GM19025 (cell line): ENCODE data around the gene RDX.
A peak's percentile ranks its signal among the peaks of the same experiment; 100 is the strongest.

ENCODE experiments used
- ATAC-seq: cut with Tn5 transposase; IDR thresholded peaks from one replicate; pipeline ENCODE4 v1.9.1; 2021; ENCODE audit warnings: mild to moderate bottlenecking, low read depth, moderate library complexity; ENCODE audit not compliant: unreplicated experiment

The RDX gene

GRCh38 chr11:110296226-110297075 is at the start of gene RDX:
Gene RDX (minus strand): TSS chr11:110296614. CDS start chr11:110279692, 16,922 bp downstream.
- peak; percentile 67 for ATAC-seq

GRCh38 chr11:110345743-110346142 is 49.3 kb upstream of the RDX start:
- no peak for ATAC-seq

GRCh38 chr11:110340436-110340835 is 44.0 kb upstream of the RDX start:
- ATAC-seq, result no peak

GRCh38 chr11:110339456-110340250 is 43.2 kb upstream of the RDX start:
- no peak for ATAC-seq

DNA sequence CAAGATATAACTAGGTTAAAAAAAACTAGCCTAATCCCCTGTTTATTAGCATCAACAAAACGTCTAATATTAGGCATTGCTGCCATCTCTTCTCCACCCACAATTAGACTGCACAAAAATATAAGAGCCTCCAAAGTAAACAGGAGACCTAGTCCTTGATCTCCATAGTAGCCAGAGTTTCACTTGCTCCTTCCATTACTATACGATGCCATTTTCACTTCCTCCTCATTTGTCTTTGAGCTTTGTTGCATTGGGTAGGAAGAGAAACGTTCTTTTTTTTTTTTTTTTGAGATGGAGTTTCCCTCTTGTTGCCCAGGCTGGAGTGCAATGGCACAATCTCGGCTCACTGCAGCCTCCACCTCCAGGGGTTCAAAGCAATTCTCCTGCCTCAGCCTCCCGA is 42.3 kb upstream of the RDX start:
- ATAC-seq, result no peak

- ATAC-seq, result no peak
Observed at GRCh38 chr11:110337570-110338193, 41.3 kb upstream of the RDX start.

- ATAC-seq, result no peak
Observed at GRCh38 chr11:110336054-110336453, 39.6 kb upstream of the RDX start.

DNA sequence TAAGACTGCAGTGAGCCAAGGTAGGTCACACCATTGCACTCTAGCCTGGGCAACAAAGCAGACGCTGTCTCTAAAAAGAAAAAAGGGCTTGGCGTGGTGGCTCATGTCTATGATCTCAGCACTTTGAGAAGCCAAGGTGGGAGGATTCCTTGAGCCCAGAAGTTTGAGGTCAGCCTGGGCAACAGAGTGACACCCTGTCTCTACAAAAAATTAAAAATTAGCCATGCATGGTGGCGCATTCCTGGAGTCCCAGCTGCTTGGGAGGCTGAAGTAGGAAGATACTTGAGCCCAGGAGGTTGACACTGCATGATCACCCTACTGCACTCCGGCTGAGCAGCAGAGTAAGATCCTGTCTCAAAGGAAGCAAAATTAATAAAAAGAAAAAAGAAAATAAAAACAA is 38.9 kb upstream of the RDX start:
- no peak for ATAC-seq

DNA sequence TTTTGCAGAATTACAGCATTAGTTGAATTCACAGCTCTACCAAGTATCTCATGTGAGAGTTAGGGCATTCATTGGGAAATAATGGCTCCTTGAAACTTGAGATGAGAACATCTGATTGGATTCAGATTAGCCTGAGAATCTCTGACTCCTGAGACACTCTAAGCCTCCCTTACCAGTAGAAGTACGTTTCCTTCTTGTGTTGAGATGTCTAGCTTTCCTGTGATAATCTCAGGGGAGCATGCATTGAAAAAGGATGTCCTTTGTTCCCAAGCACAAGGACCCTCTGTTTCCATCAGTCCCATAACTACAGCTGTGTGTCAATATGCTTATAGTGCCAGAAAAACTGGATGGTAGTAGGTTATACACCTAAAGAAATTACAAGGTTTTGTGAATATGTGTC is 35.2 kb upstream of the RDX start:
- ATAC-seq, result no peak

GRCh38 chr11:110329445-110329844 is 33.0 kb upstream of the RDX start:
- no peak for ATAC-seq

DNA sequence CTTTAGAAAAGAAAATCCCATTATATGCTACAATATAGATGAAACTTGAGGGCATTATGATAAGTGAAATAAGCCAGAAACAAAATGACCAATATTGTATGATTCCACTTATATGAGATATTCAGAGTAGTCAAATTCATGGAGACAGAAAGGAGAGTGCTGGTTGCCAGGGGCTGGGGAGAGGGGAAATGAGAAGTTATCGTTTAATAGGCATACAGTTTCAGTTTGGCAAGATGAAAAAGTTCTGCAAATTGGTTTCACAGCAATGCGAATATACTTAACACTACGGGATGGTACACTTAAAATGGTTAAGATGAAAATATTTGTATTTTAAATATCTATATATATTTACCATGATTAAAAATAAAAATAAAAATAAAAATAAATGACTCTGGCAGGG is 31.1 kb upstream of the RDX start:
- no peak for ATAC-seq

- no peak for ATAC-seq
Observed at GRCh38 chr11:110323786-110324185, 27.4 kb upstream of the RDX start.

DNA sequence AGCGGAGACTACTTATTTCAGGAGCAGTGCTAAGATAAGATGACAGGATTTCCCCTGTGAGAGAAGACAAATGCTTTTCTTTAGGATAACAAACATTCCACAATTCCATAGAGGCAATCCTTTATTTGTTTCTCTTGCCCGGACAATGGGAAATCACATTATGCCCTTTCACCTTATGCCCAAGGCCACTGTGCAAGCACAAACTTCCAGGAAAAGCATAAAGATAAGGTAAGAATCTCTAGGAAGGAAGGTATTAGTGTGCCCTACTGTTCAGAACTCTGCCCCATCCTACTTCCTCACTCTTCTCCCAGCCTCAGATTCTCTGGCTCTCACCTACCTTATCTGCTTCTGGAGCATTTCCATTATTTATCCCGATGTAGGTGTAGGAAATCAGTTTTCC is 23.1 kb upstream of the RDX start:
- no peak for ATAC-seq

DNA sequence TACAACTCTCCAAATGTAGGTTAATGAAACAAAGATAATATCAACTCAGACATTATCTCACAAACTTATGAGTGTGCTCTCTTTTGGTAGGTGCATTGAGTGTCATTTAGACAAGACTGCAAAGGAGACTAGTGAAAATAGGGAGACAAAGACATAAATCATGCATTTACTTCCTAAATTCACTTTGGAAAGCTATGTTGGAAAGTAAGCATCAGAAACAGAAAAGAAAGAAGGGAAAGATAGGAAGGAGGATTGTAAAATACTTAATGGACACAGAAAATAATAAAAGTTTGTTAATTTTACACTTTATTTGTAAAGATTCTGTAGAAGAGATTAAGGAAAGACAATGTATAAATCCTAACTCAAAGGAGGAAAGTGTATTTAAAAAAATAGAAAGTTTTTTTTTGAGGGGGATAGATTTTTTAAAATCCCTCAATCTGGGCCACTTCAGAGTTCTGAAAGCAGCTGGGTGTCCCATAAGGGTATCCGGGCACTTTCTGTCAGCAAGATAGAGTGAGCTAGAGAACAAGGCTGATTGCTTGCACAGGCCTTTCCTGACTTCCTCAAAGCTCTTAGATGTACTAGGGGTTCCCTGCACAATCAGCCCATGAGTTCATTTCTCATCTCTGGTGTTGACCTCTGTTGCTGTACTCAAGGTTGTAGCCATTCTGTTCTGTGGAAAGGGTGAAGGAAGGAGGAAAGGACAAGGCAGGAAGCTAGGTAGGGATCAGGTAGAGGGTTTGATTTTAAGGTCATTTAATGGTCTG is 22.4 kb upstream of the RDX start:
- ATAC-seq, result no peak

GRCh38 chr11:110317516-110317932 is 21.1 kb upstream of the RDX start:
- ATAC-seq, result no peak

GRCh38 chr11:110314366-110315095 is 18.1 kb upstream of the RDX start:
- no peak for ATAC-seq

- ATAC-seq, result no peak
Observed at GRCh38 chr11:110312670-110313069, 16.3 kb upstream of the RDX start.

- no peak for ATAC-seq
Observed at GRCh38 chr11:110311783-110312579, 15.6 kb upstream of the RDX start.

- ATAC-seq, result no peak
Observed at GRCh38 chr11:110308071-110308470, 11.7 kb upstream of the RDX start.
